ENCODE data around the gene CDH13. TPM values are rescaled to one million over a fixed set of nuclear protein-coding genes. Genes with fewer than 3 reads are reported as not detected.

The CDH13 gene
- total RNA-seq, 2 donors from 2014 or later: 228 to 280 TPM

GRCh38 chr16:82900559-82900958, 273.8 kb downstream of the CDH13 start:
- TF ChIP-seq CTCF (IDR thresholded peaks at IDR 0.05): no peak
- Histone ChIP-seq H3K27ac (peak overlapping the region in 1 of 2 donors; percentile 10), H3K9me3 (no peaks in the 10 kb centered on the region), H3K4me3 (no peak overlapping the region), H3K36me3 (no peaks in the 10 kb centered on the region), H3K27me3 (replicated peaks; ENCODE audit: insufficient read depth) (no peaks in the 10 kb centered on the region), H3K4me1 (ENCODE audit: control insufficient read depth in 1 of 2, low read depth in 2 of 2) (peaks cover 9 to 21% of the 10 kb centered on the region in 2 donors)
- DNase-seq (ENCODE audit: low spot score) (no peak), ATAC-seq (ENCODE audit: insufficient number of reproducible peaks, low FRiP score, low read depth) (no peak)

GRCh38 chr16:82911925-82912324, 285.2 kb downstream of the CDH13 start:
- Histone ChIP-seq H3K36me3 (no peaks in the 10 kb centered on the region), H3K27ac (no peak overlapping the region), H3K9me3 (no peaks in the 10 kb centered on the region), H3K4me1 (ENCODE audit: control insufficient read depth in 1 of 2, low read depth in 2 of 2) (no peaks in the 10 kb centered on the region), H3K27me3 (replicated peaks; ENCODE audit: insufficient read depth) (no peaks in the 10 kb centered on the region), H3K4me3 (no peak overlapping the region)
- DNase-seq (ENCODE audit: low spot score): no peak
- TF ChIP-seq CTCF (IDR thresholded peaks at IDR 0.05): no peak
- no peak for ATAC-seq (ENCODE audit: insufficient number of reproducible peaks, low FRiP score, low read depth)

GRCh38 chr16:82915139-82915824, 288.5 kb downstream of the CDH13 start:
- Histone ChIP-seq H3K27me3 (replicated peaks; ENCODE audit: insufficient read depth) (no peaks in the 10 kb centered on the region), H3K4me3 (no peak overlapping the region), H3K9me3 (no peaks in the 10 kb centered on the region), H3K36me3 (no peaks in the 10 kb centered on the region), H3K4me1 (ENCODE audit: control insufficient read depth in 1 of 2, low read depth in 2 of 2) (no peaks in the 10 kb centered on the region), H3K27ac (no peak overlapping the region)
- DNase-seq (ENCODE audit: low spot score) (no peak), ATAC-seq (ENCODE audit: insufficient number of reproducible peaks, low FRiP score, low read depth) (no peak)
- TF ChIP-seq CTCF (IDR thresholded peaks at IDR 0.05): no peak

GRCh38 chr16:82917886-82918595, 291.3 kb downstream of the CDH13 start:
- Histone ChIP-seq H3K9me3 (no peaks in the 10 kb centered on the region), H3K4me3 (no peak overlapping the region), H3K36me3 (no peaks in the 10 kb centered on the region), H3K27me3 (replicated peaks; ENCODE audit: insufficient read depth) (no peaks in the 10 kb centered on the region), H3K4me1 (ENCODE audit: control insufficient read depth in 1 of 2, low read depth in 2 of 2) (no peaks in the 10 kb centered on the region), H3K27ac (no peak overlapping the region)
- no peak for DNase-seq (ENCODE audit: low spot score)
- TF ChIP-seq CTCF (IDR thresholded peaks at IDR 0.05): no peak
- ATAC-seq (ENCODE audit: insufficient number of reproducible peaks, low FRiP score, low read depth): no peak

- H3K27me3 ChIP-seq (replicated peaks; ENCODE audit: insufficient read depth): no peaks in the 10 kb centered on the region
- H3K9me3 ChIP-seq: no peaks in the 10 kb centered on the region
- no peak overlapping the region for H3K27ac ChIP-seq
- no peak for TF ChIP-seq CTCF (IDR thresholded peaks at IDR 0.05)
- no peaks in the 10 kb centered on the region for H3K36me3 ChIP-seq
- DNase-seq (ENCODE audit: low spot score) (no peak), ATAC-seq (ENCODE audit: insufficient number of reproducible peaks, low FRiP score, low read depth) (no peak)
- no peak overlapping the region for H3K4me3 ChIP-seq
- H3K4me1 ChIP-seq (ENCODE audit: control insufficient read depth in 1 of 2, low read depth in 2 of 2): peaks cover 0 to 9% of the 10 kb centered on the region in 2 donors
These were observed 297.5 kb downstream of the CDH13 start for GRCh38 chr16:82924075-82924854.
